Peyer's patch (tissue), 4 donors: ENCODE data around the gene CTDSPL.

Experiments
- CTCF ChIP-seq, 6 experiments: fragments of 450-650 bp in 4 of 6; fragments of 200-600 bp in 2 of 6; sonication (generic) in 1 of 6; IDR thresholded peaks; one replicate each; pipeline ENCODE4 v1.5.1; 2017 to 2019; ENCODE audit warnings: antibody characterized with exemption in 6 of 6, mild to moderate bottlenecking in 3 of 6, moderate library complexity in 1 of 6
- POLR2A ChIP-seq, 2 donors: fragments of 450-650 bp; IDR thresholded peaks; one replicate each; pipeline ENCODE4 v1.5.1; 2017; ENCODE audit warnings: antibody characterized with exemption in 2 of 2, mild to moderate bottlenecking in 2 of 2, moderate library complexity in 2 of 2

GRCh38 chr3:37826933-37827332 is 34.7 kb upstream of the CTDSPL start:
- TF ChIP-seq CTCF (IDR thresholded peaks at IDR 0.05) = no peak
- no peak for TF ChIP-seq POLR2A (IDR thresholded peaks at IDR 0.05)
